HG02840 (cell line): ENCODE measurements around the gene RNASEH1.
"Not testable (repeated sequence)": the region's sequence is repeated elsewhere in the genome, so short reads cannot be mapped to it uniquely, and the experiment has no call there.

ENCODE experiments used
- ATAC-seq: cut with Tn5 transposase; IDR thresholded peaks from one replicate; pipeline ENCODE4 v1.9.1; 2021; ENCODE audit warnings: mild to moderate bottlenecking, moderate library complexity, moderate number of reproducible peaks; ENCODE audit not compliant: unreplicated experiment, low FRiP score

The RNASEH1 gene

DNA sequence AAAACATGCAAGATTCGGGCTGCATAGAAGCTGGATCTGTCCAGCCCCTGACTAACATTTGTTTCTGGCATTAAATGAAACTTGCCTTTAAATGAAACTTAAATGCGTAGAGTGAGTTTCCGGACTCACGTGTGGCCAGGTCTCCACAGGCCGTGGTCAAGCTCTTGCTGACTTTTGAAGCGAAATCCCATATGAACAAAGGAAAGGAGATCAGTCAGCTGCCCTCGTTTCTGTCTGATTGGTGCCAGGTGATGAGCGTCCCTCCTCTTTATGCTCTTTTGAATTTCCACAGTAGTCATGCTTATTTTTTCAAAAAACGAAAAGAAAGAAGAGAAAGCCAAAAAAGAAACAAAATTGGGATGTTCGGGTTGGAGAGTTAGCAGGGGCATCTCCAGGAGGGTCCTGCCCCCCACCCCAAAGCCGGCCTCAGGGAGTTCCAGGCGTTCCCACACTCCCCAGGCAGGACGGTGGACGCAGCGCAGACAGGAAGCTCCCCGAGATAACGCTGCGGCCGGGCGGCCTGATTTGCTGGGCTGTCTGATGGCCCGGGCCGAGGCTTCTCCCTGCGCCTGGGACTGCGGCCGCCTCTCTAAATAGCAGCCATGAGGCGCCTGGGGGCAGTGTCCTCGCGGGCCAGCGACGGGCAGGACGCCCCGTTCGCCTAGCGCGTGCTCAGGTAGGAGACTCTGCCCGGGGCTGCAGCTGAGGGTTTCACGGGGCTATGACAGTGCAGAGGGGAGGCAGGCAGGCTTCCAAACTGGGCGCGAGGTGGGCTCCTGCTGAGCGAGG is 36.6 kb upstream of the RNASEH1 start, which contains the start of gene COLEC11:
Gene COLEC11, plus strand, starts transcription at position 620 of the 789 bp plus-strand sequence. CDS start 9,229 bp downstream, outside the sequence.
- no peak for ATAC-seq

GRCh38 chr2:3589086-3589485 is 31.0 kb upstream of the RNASEH1 start:
- no peak for ATAC-seq

- ATAC-seq: no peak
These were observed 30.0 kb upstream of the RNASEH1 start for GRCh38 chr2:3588084-3588483.

DNA sequence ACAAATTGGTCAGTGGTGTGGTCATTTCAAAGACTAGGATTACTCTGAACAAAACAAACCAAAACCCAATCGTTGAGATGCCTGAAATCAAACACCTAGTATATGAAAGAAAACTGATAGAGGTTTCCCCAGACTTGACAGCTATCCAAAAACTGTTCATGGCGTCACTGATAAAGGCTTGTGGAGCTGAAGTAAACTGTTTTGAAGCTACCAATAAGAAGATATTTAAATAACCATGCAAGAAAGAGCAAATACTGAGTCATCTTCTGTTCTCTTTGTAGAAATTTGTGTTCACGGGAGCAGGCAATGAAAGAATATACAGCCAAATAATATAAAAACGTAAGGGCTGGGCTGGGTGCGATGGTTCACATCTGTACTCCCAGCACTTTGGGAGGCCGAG is 29.3 kb upstream of the RNASEH1 start:
- ATAC-seq: no peak

DNA sequence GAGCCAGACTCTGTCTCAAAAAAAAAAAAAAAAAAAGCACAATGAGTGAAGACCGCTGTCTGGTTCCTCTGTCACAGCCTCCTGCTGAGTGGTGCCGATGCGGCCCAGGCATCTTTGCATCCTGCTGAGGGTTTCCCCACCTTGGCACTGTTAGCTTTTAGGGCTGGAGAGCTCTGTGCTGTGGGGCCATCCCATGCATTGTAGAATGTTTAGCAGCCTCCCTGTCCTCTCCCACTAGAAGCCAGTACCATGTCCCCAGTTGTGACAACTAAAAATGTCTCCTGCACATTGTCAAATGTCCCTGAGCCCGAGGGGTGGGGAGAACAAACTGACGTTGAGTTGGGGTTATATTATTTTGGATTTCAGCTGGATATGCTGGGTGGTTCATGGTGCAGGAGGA is 28.9 kb upstream of the RNASEH1 start:
- no peak for ATAC-seq

DNA sequence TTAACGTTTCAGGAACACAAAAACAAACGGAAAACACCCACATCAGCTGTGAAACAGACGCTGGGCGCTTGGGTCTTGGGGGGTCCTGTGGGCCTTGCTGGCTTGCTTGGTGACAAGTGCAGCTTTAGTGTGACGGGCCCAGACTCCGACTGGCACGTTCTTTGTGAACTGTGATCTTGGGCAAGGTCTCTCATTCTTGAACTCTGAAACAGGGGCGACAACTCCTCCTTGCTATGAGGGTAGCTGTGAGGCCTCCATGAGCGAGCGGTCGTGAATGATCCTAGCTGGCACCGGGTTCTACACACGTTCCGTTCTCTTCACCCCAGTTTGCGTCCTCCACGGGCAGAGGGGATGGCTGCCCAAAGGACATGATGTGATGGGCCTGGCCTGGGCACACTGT is 28.1 kb upstream of the RNASEH1 start:
- ATAC-seq: no peak

DNA sequence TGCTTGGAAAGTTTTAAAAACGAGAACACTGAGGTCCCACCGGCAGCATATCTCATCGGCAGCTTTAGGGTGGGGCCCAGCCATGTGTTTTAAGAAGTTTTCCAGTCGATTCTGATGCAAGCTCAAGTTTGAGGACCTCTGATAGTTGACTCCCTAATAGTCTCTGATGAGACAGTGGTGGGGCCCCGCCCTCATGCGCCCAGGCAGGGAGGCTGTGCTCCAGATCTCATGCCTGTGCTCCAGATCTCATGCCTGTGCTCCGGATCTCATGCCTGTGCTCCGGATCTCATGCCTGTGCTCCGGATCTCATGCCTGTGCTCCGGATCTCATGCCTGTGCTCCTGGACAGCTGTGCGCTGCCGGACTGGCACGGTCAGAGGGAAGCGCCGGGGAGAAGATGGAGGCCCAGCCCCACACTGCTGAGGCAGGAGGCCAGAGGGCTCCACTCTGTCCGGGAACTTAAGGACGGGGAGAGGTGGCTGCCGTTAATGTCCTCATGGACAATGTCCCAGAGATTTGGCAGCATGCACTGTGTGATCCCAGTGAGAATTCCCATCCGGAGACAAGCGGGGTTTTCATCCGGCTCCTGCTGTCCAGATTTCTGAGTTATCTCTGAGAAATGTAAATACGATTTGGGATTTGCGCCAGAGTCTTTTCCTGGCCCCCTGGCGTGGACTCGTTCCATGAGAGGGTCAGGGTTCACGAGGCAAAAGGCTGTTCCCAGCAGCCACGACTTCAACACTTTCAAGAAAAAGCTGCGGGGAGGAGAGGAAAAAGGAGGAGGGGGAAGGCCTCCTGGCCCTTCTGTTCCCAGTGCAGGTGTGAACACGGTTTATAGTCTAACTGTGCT is 27.4 kb upstream of the RNASEH1 start:
- ATAC-seq: no peak

DNA sequence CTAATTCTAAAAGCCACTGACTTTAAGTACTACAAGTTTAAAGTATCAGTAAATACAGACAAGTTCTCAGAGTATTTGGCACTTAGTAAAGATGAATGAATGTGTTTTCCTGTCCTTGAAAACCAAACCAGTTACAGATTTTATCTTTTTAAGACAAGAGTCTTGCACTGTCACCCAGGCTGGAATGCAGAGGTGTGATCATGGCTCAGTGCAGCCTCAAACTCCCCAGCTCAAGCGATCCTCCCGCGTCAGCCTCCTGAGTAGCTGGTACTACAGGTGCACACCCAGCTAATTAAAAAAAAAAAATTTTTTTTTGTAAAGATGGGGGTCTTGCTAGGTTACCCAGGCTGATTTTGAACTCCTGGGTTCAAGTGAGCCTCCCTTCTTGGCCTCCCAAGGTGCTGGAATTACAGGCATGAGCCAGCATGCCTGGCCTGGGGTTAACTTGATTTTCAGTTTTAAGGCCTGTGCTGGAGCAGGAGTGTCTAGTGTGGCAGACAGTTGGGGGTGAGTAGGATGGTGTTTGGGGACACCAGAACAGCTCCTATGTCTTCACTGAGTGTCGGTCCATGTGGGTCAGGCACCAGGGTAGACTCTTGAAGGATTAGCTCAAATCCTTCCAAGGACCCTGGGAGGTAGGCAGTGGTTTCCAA is 26.6 kb upstream of the RNASEH1 start:
- no peak for ATAC-seq

GRCh38 chr2:3584076-3584475 is 25.9 kb upstream of the RNASEH1 start:
- ATAC-seq: no peak

GRCh38 chr2:3581367-3582262 is 23.5 kb upstream of the RNASEH1 start:
- ATAC-seq: no peak

GRCh38 chr2:3580449-3580848 is 22.3 kb upstream of the RNASEH1 start:
- no peak for ATAC-seq

GRCh38 chr2:3578987-3579386 is 20.9 kb upstream of the RNASEH1 start:
- ATAC-seq: no peak

GRCh38 chr2:3576263-3576630 is 18.1 kb upstream of the RNASEH1 start:
- ATAC-seq: not testable (repeated sequence)

DNA sequence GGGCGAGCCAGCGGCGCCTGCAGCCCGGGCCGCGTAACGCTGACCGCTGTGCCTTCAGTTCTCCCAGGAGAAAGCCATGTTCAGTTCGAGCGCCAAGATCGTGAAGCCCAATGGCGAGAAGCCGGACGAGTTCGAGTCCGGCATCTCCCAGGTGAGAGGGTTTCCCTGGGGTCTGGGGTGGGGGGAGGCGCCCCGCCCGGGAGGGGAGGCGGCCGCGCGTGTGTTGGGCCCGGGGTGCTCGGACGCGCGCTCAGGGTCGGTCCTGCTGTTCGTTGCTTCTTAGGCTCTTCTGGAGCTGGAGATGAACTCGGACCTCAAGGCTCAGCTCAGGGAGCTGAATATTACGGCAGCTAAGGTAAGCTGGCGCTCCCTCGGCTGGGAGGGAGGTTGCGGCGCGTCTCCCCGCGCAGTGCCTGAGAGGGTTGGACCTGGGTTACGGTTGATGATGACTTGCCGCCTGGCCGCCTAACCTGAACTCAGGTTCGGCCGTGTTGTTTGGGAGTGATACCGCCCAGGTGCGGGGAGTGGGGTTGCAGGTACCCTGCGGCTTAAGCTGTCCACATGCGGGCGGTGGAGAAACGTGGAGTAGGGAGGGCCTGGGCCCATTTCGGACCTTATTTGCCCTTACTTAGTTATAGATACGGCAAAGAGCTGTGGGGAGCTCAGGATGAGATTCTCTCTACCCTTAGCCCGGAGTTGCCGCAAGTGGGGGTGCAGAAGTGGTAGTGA is 17.6 kb upstream of the RNASEH1 start:
- ATAC-seq: peak; percentile 33

- no peak for ATAC-seq
These were observed 16.0 kb upstream of the RNASEH1 start for GRCh38 chr2:3574155-3574554.

DNA sequence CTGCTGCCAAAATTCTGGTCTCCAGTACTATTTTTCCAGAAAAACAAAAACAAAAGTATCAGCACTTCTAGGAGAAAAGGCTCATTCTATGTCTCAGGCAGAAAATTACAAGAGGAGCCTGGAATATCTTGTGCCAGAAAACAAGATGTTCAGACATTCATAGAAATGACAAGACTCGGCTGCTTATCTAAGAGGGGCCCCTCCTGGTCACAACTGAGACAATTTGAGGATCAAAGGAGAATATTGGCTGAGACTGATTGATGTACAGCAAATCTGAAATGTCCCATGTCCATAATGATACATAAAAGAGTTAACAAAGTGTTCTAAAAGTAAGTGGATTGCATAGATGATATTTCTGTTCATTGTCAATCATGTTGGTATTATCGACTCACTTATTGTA is 14.5 kb upstream of the RNASEH1 start:
- ATAC-seq: no peak

- ATAC-seq: no peak
These were observed 13.2 kb upstream of the RNASEH1 start for GRCh38 chr2:3571284-3571683.

DNA sequence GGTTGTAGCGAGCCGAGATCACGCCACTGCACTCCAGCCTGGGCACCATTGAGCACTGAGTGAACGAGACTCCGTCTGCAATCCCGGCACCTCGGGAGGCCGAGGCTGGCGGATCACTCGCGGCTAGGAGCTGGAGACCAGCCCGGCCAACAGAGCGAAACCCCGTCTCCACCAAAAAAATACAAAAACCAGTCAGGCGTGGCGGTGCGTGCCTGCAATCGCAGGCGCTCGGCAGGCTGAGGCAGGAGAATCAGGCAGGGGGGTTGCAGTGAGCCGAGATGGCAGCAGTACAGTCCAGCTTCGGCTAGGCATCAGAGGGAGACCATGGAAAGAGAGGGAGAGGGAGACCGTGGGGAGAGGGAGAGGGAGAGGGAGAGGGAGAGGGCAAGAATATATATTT is 11.5 kb upstream of the RNASEH1 start:
- not testable (repeated sequence) for ATAC-seq

- ATAC-seq: no peak
These were observed 8.7 kb upstream of the RNASEH1 start for GRCh38 chr2:3566806-3567205.
